SK-N-SH treated with all-trans-retinoic acid at 6 μM for 48 hours (cell line): ENCODE measurements around the gene TMEM100.

Experiments
- CSDC2 ChIP-seq: fragments of 250-450 bp; sonication (Bioruptor Pico); IDR thresholded peaks from 2 replicates; pipeline ENCODE4 v1.5.0; 2020; ENCODE audit warnings: mild to moderate bottlenecking, moderate library complexity
- ESRRG ChIP-seq: fragments of 250-450 bp; sonication (Bioruptor Pico); IDR thresholded peaks from 2 replicates; pipeline ENCODE4 v1.6.1; 2021; ENCODE audit warnings: mild to moderate bottlenecking
- GLIS3 ChIP-seq: fragments of 250-450 bp; sonication (Bioruptor Pico); IDR thresholded peaks from 2 replicates; pipeline ENCODE4 v1.5.0; 2020; ENCODE audit warnings: mild to moderate bottlenecking, moderate library complexity
- RARB ChIP-seq: fragments of 250-450 bp; sonication (Bioruptor Pico); IDR thresholded peaks from 2 replicates; pipeline ENCODE4 v1.8.0; 2021; ENCODE audit warnings: mild to moderate bottlenecking, moderate library complexity
- TCF4 ChIP-seq: fragments of 250-450 bp; sonication (Bioruptor Pico); IDR thresholded peaks from 2 replicates; pipeline ENCODE4 v1.8.0; 2021; ENCODE audit warnings: mild to moderate bottlenecking, moderate library complexity, borderline replicate concordance
- ZFP3 ChIP-seq: fragments of 250-450 bp; sonication (Bioruptor Pico); IDR thresholded peaks from 2 replicates; pipeline ENCODE4 v1.5.0; 2020; ENCODE audit warnings: mild to moderate bottlenecking, moderate library complexity
- ZFP30 ChIP-seq: fragments of 450-650 bp; formaldehyde crosslinking; IDR thresholded peaks from 2 replicates; pipeline ENCODE4 v1.5.0; 2022; ENCODE audit warnings: mild to moderate bottlenecking, moderate library complexity
- ZNF565 ChIP-seq: fragments of 450-650 bp; formaldehyde crosslinking; conservative IDR thresholded peaks from 2 replicates; pipeline ENCODE4 v1.5.0; 2020; ENCODE audit warnings: low read depth, mild to moderate bottlenecking, moderate library complexity
- TF ChIP-seq, protein P1 (sequence below): fragments of 250-450 bp; sonication (Bioruptor Pico); IDR thresholded peaks from 2 replicates; pipeline ENCODE4 v1.5.1; 2020; ENCODE audit warnings: low read depth, mild to moderate bottlenecking, moderate library complexity
- TF ChIP-seq, protein P2 (sequence below): fragments of 250-450 bp; sonication (Bioruptor Pico); IDR thresholded peaks from 2 replicates; pipeline ENCODE4 v1.5.0; 2020; ENCODE audit warnings: mild to moderate bottlenecking, moderate library complexity
- TF ChIP-seq, protein P3 (sequence below): fragments of 250-450 bp; sonication (Bioruptor Pico); IDR thresholded peaks from 2 replicates; pipeline ENCODE4 v1.8.0; 2020; ENCODE audit warnings: mild to moderate bottlenecking, moderate library complexity, borderline replicate concordance

DNA sequence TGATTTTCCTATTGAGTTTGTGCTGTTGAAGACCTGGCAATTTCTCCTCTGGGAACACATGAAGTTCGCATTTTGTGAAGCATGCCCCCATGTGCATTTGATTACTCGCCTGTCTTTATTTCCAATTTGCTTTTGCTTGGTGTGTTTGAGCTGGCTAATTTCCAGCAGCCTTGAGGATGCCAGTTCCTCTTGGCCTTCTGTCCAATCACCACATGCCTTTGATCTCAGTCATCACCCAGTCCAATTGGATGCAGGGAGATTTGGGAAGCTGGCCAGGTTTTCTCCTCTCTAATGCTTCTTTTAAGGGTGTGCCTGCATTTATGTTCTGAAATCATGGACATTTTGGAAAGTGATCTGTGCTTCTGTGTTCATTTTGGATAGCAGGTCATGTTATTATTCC lies 3.8 kb upstream of the TMEM100 start:
- TF ChIP-seq ZFP3 (no peak), ESRRG (CRISPR knock-in tag) (no peak), GLIS3 (CRISPR knock-in tag) (no peak), TCF4 (CRISPR knock-in tag) (peak; percentile 69; the same call in 1 of the 2 replicates), ZFP30 (CRISPR knock-in tag) (no peak), ZNF565 (CRISPR knock-in tag) (no peak), CSDC2 (CRISPR knock-in tag) (no peak), RARB (CRISPR knock-in tag) (no peak)
- TF ChIP-seq, protein P1, sequence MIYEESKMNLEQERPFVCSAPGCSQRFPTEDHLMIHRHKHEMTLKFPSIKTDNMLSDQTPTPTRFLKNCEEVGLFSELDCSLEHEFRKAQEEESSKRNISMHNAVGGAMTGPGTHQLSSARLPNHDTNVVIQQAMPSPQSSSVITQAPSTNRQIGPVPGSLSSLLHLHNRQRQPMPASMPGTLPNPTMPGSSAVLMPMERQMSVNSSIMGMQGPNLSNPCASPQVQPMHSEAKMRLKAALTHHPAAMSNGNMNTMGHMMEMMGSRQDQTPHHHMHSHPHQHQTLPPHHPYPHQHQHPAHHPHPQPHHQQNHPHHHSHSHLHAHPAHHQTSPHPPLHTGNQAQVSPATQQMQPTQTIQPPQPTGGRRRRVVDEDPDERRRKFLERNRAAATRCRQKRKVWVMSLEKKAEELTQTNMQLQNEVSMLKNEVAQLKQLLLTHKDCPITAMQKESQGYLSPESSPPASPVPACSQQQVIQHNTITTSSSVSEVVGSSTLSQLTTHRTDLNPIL (CRISPR knock-in tag) = no peak
- TF ChIP-seq, protein P2, sequence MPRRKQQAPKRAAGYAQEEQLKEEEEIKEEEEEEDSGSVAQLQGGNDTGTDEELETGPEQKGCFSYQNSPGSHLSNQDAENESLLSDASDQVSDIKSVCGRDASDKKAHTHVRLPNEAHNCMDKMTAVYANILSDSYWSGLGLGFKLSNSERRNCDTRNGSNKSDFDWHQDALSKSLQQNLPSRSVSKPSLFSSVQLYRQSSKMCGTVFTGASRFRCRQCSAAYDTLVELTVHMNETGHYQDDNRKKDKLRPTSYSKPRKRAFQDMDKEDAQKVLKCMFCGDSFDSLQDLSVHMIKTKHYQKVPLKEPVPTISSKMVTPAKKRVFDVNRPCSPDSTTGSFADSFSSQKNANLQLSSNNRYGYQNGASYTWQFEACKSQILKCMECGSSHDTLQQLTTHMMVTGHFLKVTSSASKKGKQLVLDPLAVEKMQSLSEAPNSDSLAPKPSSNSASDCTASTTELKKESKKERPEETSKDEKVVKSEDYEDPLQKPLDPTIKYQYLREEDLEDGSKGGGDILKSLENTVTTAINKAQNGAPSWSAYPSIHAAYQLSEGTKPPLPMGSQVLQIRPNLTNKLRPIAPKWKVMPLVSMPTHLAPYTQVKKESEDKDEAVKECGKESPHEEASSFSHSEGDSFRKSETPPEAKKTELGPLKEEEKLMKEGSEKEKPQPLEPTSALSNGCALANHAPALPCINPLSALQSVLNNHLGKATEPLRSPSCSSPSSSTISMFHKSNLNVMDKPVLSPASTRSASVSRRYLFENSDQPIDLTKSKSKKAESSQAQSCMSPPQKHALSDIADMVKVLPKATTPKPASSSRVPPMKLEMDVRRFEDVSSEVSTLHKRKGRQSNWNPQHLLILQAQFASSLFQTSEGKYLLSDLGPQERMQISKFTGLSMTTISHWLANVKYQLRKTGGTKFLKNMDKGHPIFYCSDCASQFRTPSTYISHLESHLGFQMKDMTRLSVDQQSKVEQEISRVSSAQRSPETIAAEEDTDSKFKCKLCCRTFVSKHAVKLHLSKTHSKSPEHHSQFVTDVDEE (CRISPR knock-in tag) = no peak
- TF ChIP-seq, protein P3, sequence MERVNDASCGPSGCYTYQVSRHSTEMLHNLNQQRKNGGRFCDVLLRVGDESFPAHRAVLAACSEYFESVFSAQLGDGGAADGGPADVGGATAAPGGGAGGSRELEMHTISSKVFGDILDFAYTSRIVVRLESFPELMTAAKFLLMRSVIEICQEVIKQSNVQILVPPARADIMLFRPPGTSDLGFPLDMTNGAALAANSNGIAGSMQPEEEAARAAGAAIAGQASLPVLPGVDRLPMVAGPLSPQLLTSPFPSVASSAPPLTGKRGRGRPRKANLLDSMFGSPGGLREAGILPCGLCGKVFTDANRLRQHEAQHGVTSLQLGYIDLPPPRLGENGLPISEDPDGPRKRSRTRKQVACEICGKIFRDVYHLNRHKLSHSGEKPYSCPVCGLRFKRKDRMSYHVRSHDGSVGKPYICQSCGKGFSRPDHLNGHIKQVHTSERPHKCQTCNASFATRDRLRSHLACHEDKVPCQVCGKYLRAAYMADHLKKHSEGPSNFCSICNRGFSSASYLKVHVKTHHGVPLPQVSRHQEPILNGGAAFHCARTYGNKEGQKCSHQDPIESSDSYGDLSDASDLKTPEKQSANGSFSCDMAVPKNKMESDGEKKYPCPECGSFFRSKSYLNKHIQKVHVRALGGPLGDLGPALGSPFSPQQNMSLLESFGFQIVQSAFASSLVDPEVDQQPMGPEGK (CRISPR knock-in tag) = no peak
